Memory B cell (primary cell): ENCODE data around the gene TFAP2E.
"Not testable (repeated sequence)": the region's sequence is repeated elsewhere in the genome, so short reads cannot be mapped to it uniquely, and the experiment has no call there.

Source experiments
- ATAC-seq: fragments of 150-1000 bp; cut with Tn5 transposase; 2 replicates; pipeline ENCODE4 v1.10.0; 2021; ENCODE audit warnings: low read depth, mild to moderate bottlenecking, moderate library complexity
- DNase-seq, 2 donors: peaks; one replicate each; pipeline ENCODE4 v3.0.0; 2022; ENCODE audit warnings: low spot score in 2 of 2
- H3K27ac Mint-ChIP-seq: one replicate; pipeline ENCODE4 v1.8.0; 2022; ENCODE audit warnings: mild to moderate bottlenecking, moderate library complexity, mixed read lengths
- H3K27me3 Mint-ChIP-seq: one replicate; pipeline ENCODE4 v1.8.0; 2022; ENCODE audit warnings: mixed read lengths
- H3K36me3 Mint-ChIP-seq: one replicate; pipeline ENCODE4 v1.8.0; 2022; ENCODE audit warnings: mild to moderate bottlenecking, mixed read lengths
- H3K4me1 Mint-ChIP-seq: one replicate; pipeline ENCODE4 v1.8.0; 2022; ENCODE audit warnings: mixed read lengths
- H3K4me3 Mint-ChIP-seq: one replicate; pipeline ENCODE4 v1.8.0; 2022; ENCODE audit warnings: mild to moderate bottlenecking, moderate library complexity, mixed read lengths
- H3K9me3 Mint-ChIP-seq: one replicate; pipeline ENCODE4 v1.8.0; 2022; ENCODE audit warnings: mixed read lengths

TFAP2E gene

GRCh38 chr1:35574655-35575415 is 1.7 kb downstream of the TFAP2E start:
- no peak overlapping the region for H3K4me3 Mint-ChIP-seq
- peaks cover 14% of the 10 kb centered on the region for H3K4me1 Mint-ChIP-seq
- H3K36me3 Mint-ChIP-seq = no peaks in the 10 kb centered on the region
- no peaks in the 10 kb centered on the region for H3K9me3 Mint-ChIP-seq
- DNase-seq = no peak
- peaks cover 2% of the 10 kb centered on the region for H3K27me3 Mint-ChIP-seq
- no peak overlapping the region for H3K27ac Mint-ChIP-seq
- ATAC-seq = no peak

- no peak overlapping the region for H3K27ac Mint-ChIP-seq
- ATAC-seq = no peak
- H3K27me3 Mint-ChIP-seq = peaks cover 2% of the 10 kb centered on the region
- no peaks in the 10 kb centered on the region for H3K9me3 Mint-ChIP-seq
- H3K4me1 Mint-ChIP-seq = peaks cover 14% of the 10 kb centered on the region
- no peaks in the 10 kb centered on the region for H3K36me3 Mint-ChIP-seq
- no peak overlapping the region for H3K4me3 Mint-ChIP-seq
- DNase-seq = no peak
These were observed 2.4 kb downstream of the TFAP2E start for GRCh38 chr1:35575416-35575958.

GRCh38 chr1:35576061-35576765 is 3.1 kb downstream of the TFAP2E start:
- peak overlapping the region; percentile 31 for H3K27ac Mint-ChIP-seq
- no peaks in the 10 kb centered on the region for H3K9me3 Mint-ChIP-seq
- peaks cover 14% of the 10 kb centered on the region for H3K4me1 Mint-ChIP-seq
- H3K4me3 Mint-ChIP-seq = peak overlapping the region; percentile 81
- H3K27me3 Mint-ChIP-seq = peaks cover 2% of the 10 kb centered on the region
- no peaks in the 10 kb centered on the region for H3K36me3 Mint-ChIP-seq
- no peak for ATAC-seq
- no peak for DNase-seq

GRCh38 chr1:35576766-35577070 is 3.6 kb downstream of the TFAP2E start:
- Mint-ChIP-seq H3K27ac (peak overlapping the region; percentile 31), H3K4me3 (peak overlapping the region; percentile 83), H3K4me1 (peaks cover 14% of the 10 kb centered on the region)
- not testable (repeated sequence) for H3K36me3 Mint-ChIP-seq, H3K27me3 Mint-ChIP-seq, ATAC-seq, H3K9me3 Mint-ChIP-seq, DNase-seq

- no peaks in the 10 kb centered on the region for H3K9me3 Mint-ChIP-seq
- no peaks in the 10 kb centered on the region for H3K36me3 Mint-ChIP-seq
- H3K27ac Mint-ChIP-seq = peak overlapping the region; percentile 52
- peaks cover 17% of the 10 kb centered on the region for H3K4me1 Mint-ChIP-seq
- ATAC-seq = peak; percentile 81
- DNase-seq = peak; percentile 38 to 42
- peaks cover 2% of the 10 kb centered on the region for H3K27me3 Mint-ChIP-seq
- peak overlapping the region; percentile 83 for H3K4me3 Mint-ChIP-seq
These were observed 4.2 kb downstream of the TFAP2E start for GRCh38 chr1:35577071-35577998.

GRCh38 chr1:35580949-35581388 is 7.9 kb downstream of the TFAP2E start:
- no peak overlapping the region for H3K27ac Mint-ChIP-seq
- no peaks in the 10 kb centered on the region for H3K36me3 Mint-ChIP-seq
- H3K4me1 Mint-ChIP-seq = peaks cover 16% of the 10 kb centered on the region
- DNase-seq = no peak
- H3K4me3 Mint-ChIP-seq = no peak overlapping the region
- ATAC-seq = no peak
- no peaks in the 10 kb centered on the region for H3K9me3 Mint-ChIP-seq
- no peaks in the 10 kb centered on the region for H3K27me3 Mint-ChIP-seq

GRCh38 chr1:35581621-35582020 is 8.5 kb downstream of the TFAP2E start:
- not testable (repeated sequence) for H3K27me3 Mint-ChIP-seq, H3K4me1 Mint-ChIP-seq, H3K27ac Mint-ChIP-seq, H3K9me3 Mint-ChIP-seq, DNase-seq, ATAC-seq, H3K36me3 Mint-ChIP-seq, H3K4me3 Mint-ChIP-seq

GRCh38 chr1:35585281-35585680 is 12.2 kb downstream of the TFAP2E start:
- Mint-ChIP-seq H3K9me3 (no peaks in the 10 kb centered on the region), H3K27ac (no peak overlapping the region), H3K4me3 (no peak overlapping the region), H3K4me1 (peaks cover 6% of the 10 kb centered on the region), H3K36me3 (no peaks in the 10 kb centered on the region), H3K27me3 (no peaks in the 10 kb centered on the region)
- no peak for DNase-seq
- no peak for ATAC-seq

GRCh38 chr1:35585805-35586204 is 12.7 kb downstream of the TFAP2E start:
- not testable (repeated sequence) for H3K4me1 Mint-ChIP-seq, H3K9me3 Mint-ChIP-seq, H3K27ac Mint-ChIP-seq, H3K4me3 Mint-ChIP-seq, DNase-seq, H3K27me3 Mint-ChIP-seq, H3K36me3 Mint-ChIP-seq, ATAC-seq

- H3K27me3 Mint-ChIP-seq = no peaks in the 10 kb centered on the region
- peaks cover 6% of the 10 kb centered on the region for H3K4me1 Mint-ChIP-seq
- H3K36me3 Mint-ChIP-seq = peaks cover 4% of the 10 kb centered on the region
- no peak for ATAC-seq
- no peak overlapping the region for H3K4me3 Mint-ChIP-seq
- H3K9me3 Mint-ChIP-seq = no peaks in the 10 kb centered on the region
- no peak for DNase-seq
- no peak overlapping the region for H3K27ac Mint-ChIP-seq
These were observed 13.7 kb downstream of the TFAP2E start for GRCh38 chr1:35586808-35587207.

- Mint-ChIP-seq H3K4me1 (peaks cover 4% of the 10 kb centered on the region), H3K9me3 (no peaks in the 10 kb centered on the region), H3K27ac (no peak overlapping the region), H3K27me3 (no peaks in the 10 kb centered on the region), H3K4me3 (no peak overlapping the region), H3K36me3 (peaks cover 4% of the 10 kb centered on the region)
- no peak for ATAC-seq
- no peak for DNase-seq
These were observed 14.6 kb downstream of the TFAP2E start for GRCh38 chr1:35587736-35588135.

- ATAC-seq (no peak), DNase-seq (no peak)
- peaks cover 4% of the 10 kb centered on the region for H3K4me1 Mint-ChIP-seq
- H3K27me3 Mint-ChIP-seq = no peaks in the 10 kb centered on the region
- no peak overlapping the region for H3K4me3 Mint-ChIP-seq
- peaks cover 6% of the 10 kb centered on the region for H3K36me3 Mint-ChIP-seq
- H3K27ac Mint-ChIP-seq = no peak overlapping the region
- no peaks in the 10 kb centered on the region for H3K9me3 Mint-ChIP-seq
These were observed 15.2 kb downstream of the TFAP2E start for GRCh38 chr1:35588197-35588910.
